Kidney (tissue), 14 donors: ENCODE results near the gene AGBL4. TPM values are rescaled to one million over a fixed set of nuclear protein-coding genes. Genes with fewer than 3 reads are reported as not detected.
"Not testable (repeated sequence)": the region's sequence is repeated elsewhere in the genome, so short reads cannot be mapped to it uniquely, and the experiment has no call there.

Experiments used
- DNase-seq, 5 donors: peaks; one replicate each; pipeline ENCODE4 v3.0.0-alpha.2; 2013 to 2020
- FAIRE-seq: peaks from 2 replicates; lab custom pipeline; 2012; peaks lifted over from hg19 to GRCh38; lab: Jason Lieb, UNC
- H3K27ac ChIP-seq, 2 donors: one replicate each; pipeline ENCODE4 v1.7.0; 2013; ENCODE audit warnings: low read depth in 2 of 2, low read length in 2 of 2, inconsistent platforms in 1 of 2
- H3K27me3 ChIP-seq: one replicate; pipeline ENCODE4 v1.7.1; 2013; ENCODE audit warnings: low read length, inconsistent platforms; ENCODE audit not compliant: control insufficient read depth, insufficient read depth
- H3K36me3 ChIP-seq, 3 donors: one replicate each; pipeline versions ENCODE4 v1.7.0 to v1.7.1; 2013; ENCODE audit warnings: low read length in 3 of 3, control low read depth in 1 of 3, inconsistent platforms in 1 of 3; ENCODE audit not compliant: insufficient read depth in 3 of 3, control insufficient read depth in 2 of 3
- H3K4me1 ChIP-seq, 3 donors: one replicate each; pipeline versions ENCODE4 v1.7.0 to v1.7.1; 2013; ENCODE audit warnings: low read length in 3 of 3, inconsistent platforms in 1 of 3, low read depth in 1 of 3; ENCODE audit not compliant: control insufficient read depth in 2 of 3, insufficient read depth in 2 of 3
- H3K4me3 ChIP-seq, 3 donors: one replicate each; pipeline versions ENCODE4 v1.7.0 to v1.8.1; 2013; ENCODE audit warnings: low read length in 3 of 3, control low read depth in 1 of 3, inconsistent platforms in 1 of 3
- H3K9ac ChIP-seq, 3 donors: one replicate each; pipeline versions ENCODE4 v1.7.0 to v1.7.1; 2013; ENCODE audit warnings: low read length in 3 of 3, control low read depth in 1 of 3, inconsistent platforms in 1 of 3
- H3K9me3 ChIP-seq, 3 donors: one replicate each; pipeline versions ENCODE4 v1.7.0 to v1.7.1; 2013; ENCODE audit warnings: low read length in 3 of 3, control low read depth in 1 of 3, inconsistent platforms in 1 of 3; ENCODE audit not compliant: control insufficient read depth in 2 of 3, insufficient read depth in 1 of 3
- CTCF ChIP-seq: IDR thresholded peaks from 3 replicates; pipeline ENCODE4 v1.5.1; 2012; ENCODE audit warnings: mild to moderate bottlenecking, moderate library complexity, borderline replicate concordance; ENCODE audit not compliant: insufficient read depth; ENCODE audit errors: extremely low read depth
- intact Hi-C: fragments of 100-400 bp; cut with DNase I; formaldehyde crosslinking; loops from one replicate; pipeline ENCODE4 v1.11.1; 2022
- polyA plus RNA-seq: library from polyadenylated mRNA; stranded (reverse); fragments of 350-450 nt; fragmentation: Illumina TruSeq; extraction: RNeasy Lipid Tissue Mini Kit (QIAGEN cat#74804); gene quantifications from one replicate; pipeline ENCODE4 v1.2.3, GENCODE V29; 2014; ENCODE audit warnings: low read depth, low replicate concordance; ENCODE audit not compliant: insufficient read depth
- total RNA-seq: library from RNA; stranded (reverse); fragmentation: NEBNext Ultra II Directional; extraction: Animal tissue kit (Norgen Biotek cat#: 25700); gene quantifications from one replicate; pipeline ENCODE4 v1.2.1, GENCODE V29; 2021
- donor health status: control.
- donor health status: control.
- donor health status: control.
- donor health status: control.
- donor health status: control.
- donor health status: DM: yes; HTN: yes; CAD: no.
- donor health status: Normal renal cell carcinoma (clear cell type).

The AGBL4 gene
- total and polyA plus RNA-seq, 2 donors from 2014 or later = 1.5 to 2.7 TPM

- intact Hi-C loops = no loop called here
Measured at GRCh38 chr1:49297783-49298182, 726.0 kb downstream of the AGBL4 start.

GRCh38 chr1:49294539-49294938 lies 729.2 kb downstream of the AGBL4 start:
- no peaks in the 10 kb centered on the region for H3K36me3 ChIP-seq
- no peak overlapping the region for H3K27ac ChIP-seq
- no peaks in the 10 kb centered on the region for H3K4me1 ChIP-seq
- DNase-seq (peak in 1 of 5 donors; percentile 1), FAIRE-seq (no peak)
- TF ChIP-seq CTCF = no peak
- no peak overlapping the region for H3K9ac ChIP-seq
- H3K4me3 ChIP-seq = no peak overlapping the region
- H3K27me3 ChIP-seq = no peaks in the 10 kb centered on the region
- peaks cover 0 to 3% (median 0%) of the 10 kb centered on the region in 3 donors for H3K9me3 ChIP-seq
- intact Hi-C loops = no loop called here

More at GRCh38 chr1:49297783-49298182, 726.0 kb downstream of the AGBL4 start:
- Histone ChIP-seq H3K4me3 (no peak overlapping the region), H3K27me3 (no peaks in the 10 kb centered on the region), H3K27ac (no peak overlapping the region), H3K9ac (no peak overlapping the region), H3K4me1 (no peaks in the 10 kb centered on the region), H3K36me3 (no peaks in the 10 kb centered on the region), H3K9me3 (no peaks in the 10 kb centered on the region)
- DNase-seq (peak in 4 of 5 donors; percentile 5 to 35 (median 12)), FAIRE-seq (no peak)
- TF ChIP-seq CTCF = no peak

GRCh38 chr1:49293016-49293415 lies 730.7 kb downstream of the AGBL4 start:
- Histone ChIP-seq H3K4me3 (no peak overlapping the region), H3K36me3 (no peaks in the 10 kb centered on the region), H3K27ac (no peak overlapping the region), H3K27me3 (no peaks in the 10 kb centered on the region), H3K9me3 (peaks cover 0 to 3% (median 0%) of the 10 kb centered on the region in 3 donors), H3K9ac (no peak overlapping the region), H3K4me1 (no peaks in the 10 kb centered on the region)
- TF ChIP-seq CTCF = no peak
- DNase-seq = no peak
- intact Hi-C loops = no loop called here
- FAIRE-seq = no peak

GRCh38 chr1:49257211-49258049 lies 766.3 kb downstream of the AGBL4 start:
- H3K9me3 ChIP-seq, H3K27me3 ChIP-seq, H3K4me1 ChIP-seq, H3K36me3 ChIP-seq, FAIRE-seq, H3K9ac ChIP-seq, H3K27ac ChIP-seq, intact Hi-C loops: not testable (repeated sequence)
- H3K4me3 ChIP-seq = peak overlapping the region in 1 of 3 donors; percentile 32
- DNase-seq = peak in 1 of 5 donors; percentile 50
